Natural killer cell (primary cell): ENCODE measurements around the gene SPINK9. TPM values are rescaled to one million over a fixed set of nuclear protein-coding genes. Genes with fewer than 3 reads are reported as not detected.

Source experiments
- ATAC-seq, 3 donors: fragments of 150-1000 bp in 2 of 3; fragments of 200-7000 bp in 1 of 3; cut with Tn5 transposase; 1 replicate in 1 of 3; 2 replicates in 2 of 3; pipeline ENCODE4 v1.10.0; 2021; ENCODE audit warnings: mild to moderate bottlenecking in 2 of 3, moderate library complexity in 2 of 3
- DNase-seq, 2 donors: peaks; one replicate each; pipeline versions ENCODE4 v3.0.0 to v3.0.0-alpha.2; 2013 to 2021; ENCODE audit warnings: mixed read lengths in 1 of 2
- H3K27ac ChIP-seq: one replicate; pipeline ENCODE4 v1.5.1; 2013; ENCODE audit warnings: mild to moderate bottlenecking, low read length
- H3K27me3 ChIP-seq: one replicate; pipeline ENCODE4 v1.6.1; 2013; ENCODE audit warnings: low read length; ENCODE audit not compliant: control insufficient read depth, insufficient read depth
- H3K36me3 ChIP-seq: one replicate; pipeline ENCODE4 v1.6.1; 2013; ENCODE audit warnings: low read length; ENCODE audit not compliant: control insufficient read depth, insufficient read depth
- H3K4me1 ChIP-seq: one replicate; pipeline ENCODE4 v1.6.1; 2013; ENCODE audit warnings: low read length; ENCODE audit not compliant: control insufficient read depth, insufficient read depth
- H3K4me3 ChIP-seq: one replicate; pipeline ENCODE4 v1.5.1; 2013; ENCODE audit warnings: low read length
- H3K9me3 ChIP-seq: one replicate; pipeline ENCODE4 v1.6.1; 2013; ENCODE audit warnings: low read length; ENCODE audit not compliant: control insufficient read depth, insufficient read depth
- H3K27ac Mint-ChIP-seq, 2 donors: one replicate each; pipeline ENCODE4 v1.8.0; 2022; ENCODE audit warnings: mild to moderate bottlenecking in 2 of 2, mixed read lengths in 2 of 2, moderate library complexity in 1 of 2
- H3K27me3 Mint-ChIP-seq, 2 donors: one replicate each; pipeline ENCODE4 v1.8.0; 2022; ENCODE audit warnings: low read depth in 2 of 2, mixed read lengths in 2 of 2
- H3K36me3 Mint-ChIP-seq: one replicate; pipeline ENCODE4 v1.8.0; 2022; ENCODE audit warnings: mixed read lengths
- H3K4me1 Mint-ChIP-seq, 2 donors: one replicate each; pipeline ENCODE4 v1.8.0; 2022; ENCODE audit warnings: mixed read lengths in 2 of 2
- H3K4me3 Mint-ChIP-seq: one replicate; pipeline ENCODE4 v1.8.0; 2022; ENCODE audit warnings: mild to moderate bottlenecking, moderate library complexity, mixed read lengths
- H3K9me3 Mint-ChIP-seq, 2 donors: one replicate each; pipeline ENCODE4 v1.8.0; 2022; ENCODE audit warnings: mixed read lengths in 2 of 2
- WGBS: methylation state at CpG from one replicate; pipeline ENCODE4 v1.1.7; 2013; ENCODE audit warnings: missing lambda C conversion rate; ENCODE audit not compliant: insufficient coverage; 5-methylcytosine and 5-hydroxymethylcytosine counted together
- intact Hi-C: fragments of 100-400 bp; cut with micrococcal nuclease; formaldehyde crosslinking; loops from one replicate; pipeline ENCODE4 v1.14.2; 2022
- total RNA-seq, 4 donors: library from RNA; stranded (reverse); fragments of 120-200 nt in 1 of 4; gene quantifications; one replicate each; pipeline versions ENCODE4 v1.2.3 to v1.2.4, GENCODE V29; 2013 to 2022
- TF ChIP-seq, protein P1 (sequence below): fragments of 200-600 bp; IDR thresholded peaks from one replicate; pipeline ENCODE4 v1.8.0; 2022; ENCODE audit warnings: antibody characterized with exemption

The SPINK9 gene
- total RNA-seq, 3 donors from 2014 or later (not counting 1 experiment from before 2014, with no cell fraction given), result not detected

DNA sequence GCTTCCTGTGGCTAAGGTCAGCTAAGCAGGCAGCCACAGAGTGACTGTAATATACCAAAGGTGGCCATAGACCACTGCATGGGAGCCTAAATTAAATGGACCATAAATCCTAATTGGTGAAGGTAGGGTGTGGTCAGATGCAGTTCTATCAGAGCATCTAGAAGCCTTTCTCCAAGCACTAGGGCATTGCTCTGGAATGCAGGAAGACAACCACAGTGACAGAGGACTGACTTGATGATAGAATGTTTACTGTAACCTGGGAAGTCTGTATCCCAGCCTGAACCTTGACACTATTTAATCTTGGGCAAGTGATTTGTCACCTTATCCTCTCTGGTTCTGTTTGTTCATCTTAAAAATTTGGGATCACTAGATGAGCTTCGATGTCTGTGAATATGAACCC is 50.7 kb downstream of the SPINK9 start:
- Histone ChIP-seq H3K36me3 (peaks cover 5% of the 10 kb centered on the region), H3K27me3 (no peaks in the 10 kb centered on the region), H3K4me3 (no peak overlapping the region), H3K4me1 (peaks cover 8% of the 10 kb centered on the region), H3K9me3 (no peaks in the 10 kb centered on the region), H3K27ac (no peak overlapping the region)
- peaks cover 52 to 63% of the 10 kb centered on the region in 2 donors for H3K4me1 Mint-ChIP-seq
- no peak for ATAC-seq
- peak overlapping the region; percentile 95 to 96 for H3K27ac Mint-ChIP-seq
- no peak for DNase-seq
- H3K36me3 Mint-ChIP-seq, result no peaks in the 10 kb centered on the region
- H3K4me3 Mint-ChIP-seq, result peak overlapping the region; percentile 90
- intact Hi-C loops, result no loop called here
- no peaks in the 10 kb centered on the region for H3K9me3 Mint-ChIP-seq
- TF ChIP-seq, protein P1, sequence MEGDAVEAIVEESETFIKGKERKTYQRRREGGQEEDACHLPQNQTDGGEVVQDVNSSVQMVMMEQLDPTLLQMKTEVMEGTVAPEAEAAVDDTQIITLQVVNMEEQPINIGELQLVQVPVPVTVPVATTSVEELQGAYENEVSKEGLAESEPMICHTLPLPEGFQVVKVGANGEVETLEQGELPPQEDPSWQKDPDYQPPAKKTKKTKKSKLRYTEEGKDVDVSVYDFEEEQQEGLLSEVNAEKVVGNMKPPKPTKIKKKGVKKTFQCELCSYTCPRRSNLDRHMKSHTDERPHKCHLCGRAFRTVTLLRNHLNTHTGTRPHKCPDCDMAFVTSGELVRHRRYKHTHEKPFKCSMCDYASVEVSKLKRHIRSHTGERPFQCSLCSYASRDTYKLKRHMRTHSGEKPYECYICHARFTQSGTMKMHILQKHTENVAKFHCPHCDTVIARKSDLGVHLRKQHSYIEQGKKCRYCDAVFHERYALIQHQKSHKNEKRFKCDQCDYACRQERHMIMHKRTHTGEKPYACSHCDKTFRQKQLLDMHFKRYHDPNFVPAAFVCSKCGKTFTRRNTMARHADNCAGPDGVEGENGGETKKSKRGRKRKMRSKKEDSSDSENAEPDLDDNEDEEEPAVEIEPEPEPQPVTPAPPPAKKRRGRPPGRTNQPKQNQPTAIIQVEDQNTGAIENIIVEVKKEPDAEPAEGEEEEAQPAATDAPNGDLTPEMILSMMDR, result no peak
- 94% methylated on average over 1 of the region's 1 CpG for WGBS
- H3K27me3 Mint-ChIP-seq, result no peaks in the 10 kb centered on the region

DNA sequence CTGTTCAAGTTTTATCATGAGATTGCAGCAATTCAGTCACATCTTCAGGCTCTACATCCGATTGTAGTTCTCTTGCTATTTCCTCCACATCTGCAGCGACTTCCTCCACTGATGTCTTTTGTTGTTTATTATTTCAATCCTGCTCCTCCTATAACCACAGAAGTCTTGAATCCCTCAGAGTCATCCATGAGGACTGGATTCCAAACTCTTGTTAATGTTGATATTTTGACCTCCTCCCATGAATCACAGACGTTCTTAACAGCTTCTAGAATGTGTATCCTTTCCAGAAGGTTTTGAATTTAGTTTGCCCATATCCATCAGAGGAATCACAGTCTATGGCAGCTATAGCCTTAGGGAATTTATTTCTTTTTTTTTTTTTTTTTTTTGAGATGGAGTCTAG is 52.0 kb downstream of the SPINK9 start:
- TF ChIP-seq, protein P1, result no peak
- intact Hi-C loops, result no loop called here
- H3K36me3 Mint-ChIP-seq, result no peaks in the 10 kb centered on the region
- Histone ChIP-seq H3K4me1 (peaks cover 8% of the 10 kb centered on the region), H3K4me3 (no peak overlapping the region), H3K27ac (no peak overlapping the region), H3K36me3 (peaks cover 6% of the 10 kb centered on the region), H3K9me3 (no peaks in the 10 kb centered on the region), H3K27me3 (no peaks in the 10 kb centered on the region)
- no peaks in the 10 kb centered on the region for H3K9me3 Mint-ChIP-seq
- ATAC-seq, result no peak
- no peaks in the 10 kb centered on the region for H3K27me3 Mint-ChIP-seq
- H3K4me1 Mint-ChIP-seq, result peaks cover 60 to 72% of the 10 kb centered on the region in 2 donors
- 79% methylated on average over 3 of the region's 3 CpGs for WGBS
- peak overlapping the region; percentile 35 to 96 for H3K27ac Mint-ChIP-seq
- no peak for DNase-seq
- no peak overlapping the region for H3K4me3 Mint-ChIP-seq

DNA sequence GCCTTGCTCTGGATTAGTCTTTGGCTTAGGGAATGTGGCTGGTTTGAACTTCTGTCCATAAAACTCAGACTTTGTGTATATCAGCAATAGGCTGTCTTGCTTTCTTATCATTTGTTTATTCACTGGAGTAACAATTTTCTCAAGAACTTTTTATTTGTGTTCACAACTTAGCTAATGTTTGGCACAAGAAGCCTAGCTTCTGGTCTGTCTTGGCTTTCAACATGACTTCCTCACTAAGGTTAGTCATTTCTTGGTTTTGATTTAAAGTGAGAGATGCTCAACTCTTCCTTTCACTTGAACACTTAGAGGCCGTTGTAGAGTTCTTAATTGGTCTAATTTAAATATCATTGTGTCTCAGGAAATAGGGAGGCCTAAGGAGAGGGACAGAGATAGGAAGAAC is 53.3 kb downstream of the SPINK9 start:
- TF ChIP-seq, protein P1, result no peak
- H3K9me3 Mint-ChIP-seq, result no peaks in the 10 kb centered on the region
- intact Hi-C loops, result no loop called here
- Histone ChIP-seq H3K4me1 (peaks cover 8% of the 10 kb centered on the region), H3K36me3 (peaks cover 6% of the 10 kb centered on the region), H3K9me3 (no peaks in the 10 kb centered on the region), H3K27me3 (no peaks in the 10 kb centered on the region), H3K4me3 (no peak overlapping the region), H3K27ac (no peak overlapping the region)
- H3K27ac Mint-ChIP-seq, result peak overlapping the region in 1 of 2 donors; percentile 17
- WGBS, result no CpG with 5 or more reads among the region's 1 CpG
- no peak overlapping the region for H3K4me3 Mint-ChIP-seq
- no peaks in the 10 kb centered on the region for H3K36me3 Mint-ChIP-seq
- H3K27me3 Mint-ChIP-seq, result no peaks in the 10 kb centered on the region
- peaks cover 62 to 71% of the 10 kb centered on the region in 2 donors for H3K4me1 Mint-ChIP-seq
- DNase-seq, result no peak
- no peak for ATAC-seq

Other genes starting within 250 kb of the SPINK9 start
- not detected for gene SPINK14, start 167.0 kb upstream of the SPINK9 start, total RNA-seq
- not detected for gene SPINK6, start 132.5 kb upstream of the SPINK9 start, total RNA-seq
- not detected for gene MARCOL, start 97.0 kb upstream of the SPINK9 start, total RNA-seq
- gene SPINK13, start 66.8 kb upstream of the SPINK9 start, total RNA-seq, result not detected
- not detected for gene SPINK7, start 23.1 kb upstream of the SPINK9 start, total RNA-seq
- 10 to 100 TPM; 55.2 to 76.6 (median 65.1) TPM for gene FBXO38, start 48.4 kb downstream of the SPINK9 start, total RNA-seq